ENCODE results near the gene SMAD5. TPM values are rescaled to one million over a fixed set of nuclear protein-coding genes. Genes with fewer than 3 reads are reported as not detected.

The SMAD5 gene
- total RNA-seq, 1 donor from 2014 or later = 40.4 TPM

DNA sequence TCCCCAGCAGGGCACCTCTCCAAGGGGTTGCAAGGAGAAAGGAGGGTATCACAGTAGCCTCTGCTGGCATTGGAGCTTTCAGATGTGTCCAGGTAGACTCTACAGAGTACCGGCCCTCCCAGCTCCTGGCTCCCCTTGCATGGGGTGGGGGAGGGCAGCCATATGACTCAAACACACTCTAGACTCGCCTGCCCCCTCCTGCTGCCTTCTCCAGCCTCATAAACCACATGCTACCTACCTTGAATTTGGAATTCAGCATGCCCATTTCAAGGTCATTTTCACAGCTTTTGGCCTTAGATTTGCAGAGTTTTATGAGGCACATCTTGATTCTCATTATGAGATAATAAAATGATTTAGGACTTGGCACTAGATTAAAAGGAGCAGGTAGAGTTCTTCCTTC lies 93.2 kb downstream of the SMAD5 start:
- no peak for DNase-seq

DNA sequence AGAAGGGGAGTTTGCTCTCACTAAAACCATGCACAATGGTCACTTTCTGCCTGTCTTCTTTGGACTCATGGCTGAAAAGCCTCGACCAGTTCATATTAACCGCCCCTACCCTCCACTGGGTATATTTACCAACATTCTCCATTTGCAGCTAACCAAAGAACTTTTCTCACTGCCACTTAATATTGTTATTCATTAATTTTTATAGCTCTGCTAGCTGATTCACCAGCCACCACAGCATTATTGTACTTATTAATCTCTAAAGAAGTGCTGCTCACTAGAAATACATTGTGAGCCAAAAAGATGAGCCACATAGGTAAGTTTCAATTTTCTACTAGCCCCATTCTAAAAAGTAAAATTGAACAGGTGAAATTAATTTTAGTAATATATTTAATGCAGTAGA lies 93.8 kb downstream of the SMAD5 start:
- DNase-seq = no peak

DNA sequence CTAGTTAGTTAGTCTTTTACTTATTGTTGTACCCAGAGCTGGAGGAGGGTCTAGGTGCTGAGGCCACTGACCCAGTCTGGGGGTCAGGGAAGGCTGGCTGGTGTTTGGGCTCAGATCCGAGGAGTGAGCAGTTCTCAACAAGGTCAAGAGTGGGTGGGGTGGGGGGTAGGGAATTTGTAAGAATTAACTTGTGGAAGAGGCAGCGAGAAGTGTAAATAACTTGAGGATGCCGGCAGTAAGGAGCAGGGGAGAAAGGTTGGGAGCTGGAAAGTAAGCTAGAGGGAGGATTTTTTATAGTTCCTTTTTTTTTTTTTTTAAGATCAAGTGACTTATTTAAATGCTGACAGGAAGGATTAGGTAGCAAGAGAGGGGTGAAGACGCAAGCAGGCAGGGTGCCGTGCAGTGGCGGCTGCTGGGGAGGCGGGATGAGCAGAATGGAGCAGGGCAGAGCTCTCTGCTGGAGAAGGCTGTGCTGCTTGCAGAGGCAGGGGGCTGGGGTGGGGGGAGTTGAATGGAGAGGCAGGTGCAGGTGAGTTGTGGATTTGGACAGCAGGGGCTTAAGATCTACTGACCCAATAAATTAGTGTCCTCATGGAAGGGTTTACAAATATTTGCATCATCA lies 95.6 kb downstream of the SMAD5 start:
- DNase-seq = no peak

DNA sequence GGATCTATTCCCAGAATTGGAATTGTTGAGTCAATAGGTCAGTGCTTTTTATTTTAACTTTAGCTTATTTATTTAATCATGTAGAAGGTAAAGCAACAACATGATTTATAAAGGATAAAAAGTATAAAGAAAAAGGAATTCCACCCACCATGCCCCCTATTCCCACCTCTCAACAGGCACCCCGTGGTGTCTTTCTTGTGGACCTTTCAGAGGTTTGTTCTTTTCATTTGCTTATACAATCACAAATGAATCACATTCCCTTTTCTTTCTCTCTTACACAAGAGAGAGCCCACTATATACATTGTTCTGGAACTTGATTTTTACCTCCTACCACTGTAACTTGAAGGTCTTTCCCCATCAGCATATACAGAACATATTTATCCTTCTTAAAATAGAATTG lies 97.5 kb downstream of the SMAD5 start:
- DNase-seq = no peak

DNA sequence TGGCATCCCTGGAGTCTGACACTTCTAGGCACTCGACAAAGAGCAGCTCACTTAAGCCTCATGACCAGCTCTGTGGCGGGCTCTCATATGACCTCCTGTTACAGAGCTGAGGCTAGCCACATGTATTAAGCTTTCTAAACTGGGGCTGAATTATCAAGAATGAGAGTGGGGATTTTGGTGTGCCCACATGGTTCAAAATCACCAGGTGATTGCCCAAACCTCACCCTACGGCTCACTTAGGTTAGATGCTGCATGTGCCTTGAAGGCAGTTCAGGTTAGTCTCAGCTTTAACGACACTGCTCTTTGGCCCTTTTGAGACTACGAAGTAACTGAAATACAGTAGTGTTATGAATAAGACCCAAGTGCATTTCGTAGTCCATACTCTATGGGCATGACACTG lies 99.7 kb downstream of the SMAD5 start:
- no peak for DNase-seq

Small RNA genes lying within 50 kb of the gene (small RNA-seq; reads per million reads assigned to genes)
- gene RF02173 (not detected), gene RF02175 (not detected), gene RF02176 (not detected)

Other genes starting within 250 kb of the SMAD5 start
- gene IL9, start 237.0 kb upstream of the SMAD5 start, total RNA-seq = not detected
- not detected for gene LECT2, start 177.9 kb upstream of the SMAD5 start, total RNA-seq
- gene TGFBI, start 103.9 kb upstream of the SMAD5 start, total RNA-seq = 4.2 TPM
- gene SMIM32, start 60.3 kb downstream of the SMAD5 start, total RNA-seq = not detected
- gene TRPC7, start 232.7 kb downstream of the SMAD5 start, total RNA-seq = 6.6 TPM

All from occipital lobe (tissue), 3 donors.